Measurements from ENCODE around the gene MYO9A.
"Not testable (repeated sequence)": the region's sequence is repeated elsewhere in the genome, so short reads cannot be mapped to it uniquely, and the experiment has no call there.

Gene MYO9A

DNA sequence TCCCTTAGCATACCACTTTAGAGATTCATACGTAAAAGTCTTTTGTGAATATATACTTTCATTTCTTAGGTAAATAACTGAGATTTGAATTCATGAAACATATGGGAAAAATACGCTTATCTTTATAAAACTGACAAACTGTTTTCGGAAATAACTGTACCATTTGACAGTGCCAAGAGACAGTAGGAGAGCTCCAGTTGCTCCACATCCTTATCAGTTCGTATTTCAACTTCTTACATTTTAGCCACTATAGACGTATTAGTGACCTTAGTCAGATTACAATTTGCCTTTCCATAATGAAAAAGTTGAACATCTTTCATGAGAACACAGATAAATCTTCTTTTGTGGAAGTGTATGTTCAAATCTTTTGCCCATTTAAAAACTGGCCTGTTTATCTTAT is 174.1 kb downstream of the MYO9A start:
- no peak for DNase-seq

DNA sequence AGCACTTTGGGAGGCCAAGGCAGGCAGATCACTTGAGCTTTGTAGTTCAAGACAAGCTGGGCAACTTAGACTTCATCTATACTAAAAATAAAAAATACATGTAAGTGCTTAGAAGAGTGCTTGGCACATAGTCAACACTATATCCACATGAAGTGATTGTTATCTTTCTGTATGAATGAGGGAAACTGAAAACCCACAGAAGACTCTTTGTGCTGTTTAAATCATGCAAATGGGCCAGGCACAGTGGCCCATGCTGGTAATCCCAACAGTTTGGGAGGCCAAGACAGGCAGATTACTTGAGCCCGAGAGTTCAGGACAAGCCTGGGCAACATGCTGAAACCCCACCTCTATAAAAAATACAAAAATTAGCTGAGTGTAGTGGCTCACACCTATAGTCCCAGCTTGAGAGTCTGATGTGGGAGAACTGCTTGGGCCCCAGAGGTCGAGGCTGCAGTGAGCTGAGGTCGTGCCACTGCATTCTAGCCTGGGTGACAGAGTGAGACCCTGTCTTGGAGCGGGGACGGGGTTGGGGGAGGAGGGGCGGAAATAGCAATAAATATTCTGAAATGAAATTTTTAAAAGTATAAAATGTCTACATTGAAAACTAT is 177.9 kb downstream of the MYO9A start:
- no peak for DNase-seq

DNA sequence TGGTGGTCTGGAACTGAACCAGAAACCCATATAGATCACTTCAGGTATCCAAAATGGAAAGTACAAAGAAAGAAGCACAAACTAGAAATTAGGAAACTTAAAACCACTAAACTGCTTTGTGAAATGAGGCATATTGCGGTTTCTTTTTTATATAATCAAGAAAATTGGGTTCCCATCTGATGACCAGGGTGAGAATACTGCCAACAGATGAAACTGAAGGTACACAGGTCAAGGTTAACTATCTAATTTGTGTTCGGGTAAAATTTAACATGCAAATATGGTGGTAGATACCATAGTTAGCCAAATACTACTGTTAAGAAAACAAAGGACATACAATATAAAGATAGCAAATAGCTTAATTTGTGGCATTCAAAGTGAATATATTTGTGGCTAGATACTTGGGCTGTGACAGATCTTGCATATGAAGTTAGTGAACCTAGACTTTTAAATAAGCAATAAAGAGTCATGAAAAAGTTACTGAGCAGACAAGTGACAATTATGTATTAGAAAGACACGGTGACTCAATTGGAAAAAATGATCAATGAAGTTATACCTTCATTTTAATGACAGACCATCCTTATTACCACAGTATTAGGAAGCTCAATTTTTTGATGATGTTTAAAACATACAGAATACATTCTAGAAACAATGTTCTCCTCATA is 180.2 kb downstream of the MYO9A start:
- DNase-seq: no peak

DNA sequence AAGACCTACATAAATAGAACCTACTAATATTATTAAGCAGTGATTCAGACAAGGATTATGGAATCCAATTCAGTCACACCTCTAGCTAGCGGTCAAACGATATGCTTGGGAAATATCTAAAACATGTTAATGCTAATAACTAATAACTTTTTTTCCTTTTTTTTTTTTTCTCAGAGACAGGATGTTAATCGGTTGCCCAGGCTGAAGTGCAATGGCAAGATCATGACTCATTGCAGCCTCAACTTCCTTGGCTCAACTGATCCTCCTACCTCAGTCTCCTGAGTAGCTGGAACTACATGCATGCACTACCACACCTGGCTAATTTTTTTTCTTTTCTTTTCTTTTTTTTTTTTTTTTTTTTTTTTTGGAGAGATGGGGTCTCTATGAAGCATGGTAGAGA is 183.5 kb downstream of the MYO9A start:
- DNase-seq: no peak

DNA sequence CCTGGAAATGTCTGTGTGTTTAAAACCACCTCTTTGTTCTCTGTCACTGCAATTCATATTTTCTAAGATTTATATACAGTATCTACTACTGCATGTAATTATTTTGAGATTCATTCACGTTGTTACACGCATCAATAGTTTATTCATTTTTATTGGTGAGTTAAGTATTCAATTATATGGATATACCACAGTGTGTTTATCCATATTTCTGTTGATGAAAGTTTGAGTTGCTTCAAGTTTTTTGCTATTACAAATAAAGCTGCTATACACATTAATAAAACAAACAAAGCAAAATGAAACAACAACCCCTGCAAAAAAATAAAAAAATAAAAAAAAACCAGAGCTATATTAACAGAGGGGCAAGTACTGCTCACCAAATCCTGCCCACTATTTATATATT is 185.3 kb downstream of the MYO9A start:
- no peak for DNase-seq

DNA sequence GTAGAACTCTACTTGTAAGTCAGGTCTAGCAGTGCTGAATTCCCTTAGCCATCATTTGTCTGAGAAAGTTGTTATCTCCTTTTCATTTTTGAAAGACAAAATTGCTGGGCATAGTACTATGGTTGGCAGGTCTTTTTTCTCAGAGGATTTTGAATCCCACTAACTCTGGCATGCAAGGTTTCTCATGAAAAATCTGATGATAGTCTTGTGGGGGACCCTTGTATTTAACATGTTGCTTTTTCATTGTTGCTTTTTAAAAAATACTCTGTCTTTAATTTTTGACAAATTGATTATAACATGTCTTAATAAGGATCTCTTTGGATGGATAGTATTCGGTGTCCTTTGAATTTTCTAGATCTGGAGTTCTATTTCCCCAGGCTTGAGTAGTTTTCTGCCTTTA is 186.7 kb downstream of the MYO9A start:
- no peak for DNase-seq

DNA sequence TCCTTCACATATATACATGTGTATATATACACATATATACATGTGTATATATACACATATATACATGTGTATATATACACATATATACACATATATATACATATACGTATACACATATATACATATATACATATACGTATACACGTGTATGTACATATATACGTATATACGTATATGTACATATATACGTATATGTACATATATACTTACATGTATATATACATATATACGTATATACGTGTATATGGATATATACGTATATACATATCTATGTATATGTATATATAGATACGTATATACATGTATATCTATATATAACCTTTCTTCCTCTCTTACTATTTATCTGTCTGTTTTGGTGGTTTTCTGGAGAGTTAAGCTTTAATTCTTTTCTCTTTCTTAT is 192.8 kb downstream of the MYO9A start:
- DNase-seq: no peak

DNA sequence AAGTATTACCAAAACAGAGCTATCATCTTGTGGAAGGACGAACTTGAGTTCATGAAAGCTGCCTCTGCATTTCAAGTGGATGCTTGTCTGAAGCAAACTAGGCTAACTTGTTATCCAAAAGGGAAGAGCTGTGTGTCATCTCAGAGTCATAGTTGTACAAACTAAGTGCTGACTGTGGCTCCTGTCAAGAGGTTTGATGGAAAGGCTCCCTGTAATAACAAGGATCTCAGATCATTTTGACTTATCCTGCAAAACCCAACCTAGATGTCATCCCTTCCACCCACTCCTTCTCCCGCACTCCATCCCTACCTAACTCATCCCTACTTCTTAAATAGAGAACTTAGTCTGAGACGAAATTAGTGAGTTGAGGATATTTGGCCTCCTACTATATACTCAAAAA is 196.8 kb downstream of the MYO9A start:
- no peak for DNase-seq

DNA sequence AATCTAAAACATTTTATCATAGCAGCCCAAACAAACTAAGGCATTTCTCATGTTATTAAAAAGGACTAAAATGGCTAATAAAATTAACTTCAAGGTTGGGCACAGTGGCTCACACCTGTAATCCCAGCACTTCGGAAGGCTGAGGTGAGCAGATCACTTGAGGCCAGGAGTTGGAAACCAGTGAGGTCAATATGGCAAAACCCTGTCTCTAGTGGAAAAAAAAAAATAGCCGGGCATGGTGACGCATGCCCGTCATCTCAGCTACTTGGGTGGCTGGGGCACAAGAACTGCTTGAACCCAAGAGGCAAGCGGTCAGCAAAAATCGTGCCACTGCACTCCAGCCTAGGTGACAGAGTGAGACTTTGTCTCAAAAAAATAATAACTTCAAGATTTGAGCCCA is 197.4 kb downstream of the MYO9A start:
- no peak for DNase-seq

DNA sequence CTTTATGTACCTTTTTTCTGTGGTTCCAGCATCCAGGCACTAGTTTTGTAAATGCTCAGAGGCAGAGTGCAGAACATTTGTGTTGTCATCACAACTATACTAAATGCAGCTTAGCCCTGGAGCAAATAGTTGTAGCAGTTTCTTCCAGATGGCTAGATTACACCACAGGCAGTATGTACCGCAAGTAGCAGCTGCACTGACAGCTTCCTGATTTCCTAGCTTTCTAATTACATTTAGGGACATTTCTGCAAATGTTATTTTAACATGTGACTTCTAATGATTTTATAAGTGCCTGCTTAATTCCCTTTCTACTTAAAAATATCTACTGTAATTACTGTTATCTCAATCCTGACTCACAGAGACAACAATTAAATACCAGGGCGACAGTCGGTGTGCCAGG is 201.1 kb downstream of the MYO9A start:
- DNase-seq: peak in 1 of 3 experiments; percentile 38

DNA sequence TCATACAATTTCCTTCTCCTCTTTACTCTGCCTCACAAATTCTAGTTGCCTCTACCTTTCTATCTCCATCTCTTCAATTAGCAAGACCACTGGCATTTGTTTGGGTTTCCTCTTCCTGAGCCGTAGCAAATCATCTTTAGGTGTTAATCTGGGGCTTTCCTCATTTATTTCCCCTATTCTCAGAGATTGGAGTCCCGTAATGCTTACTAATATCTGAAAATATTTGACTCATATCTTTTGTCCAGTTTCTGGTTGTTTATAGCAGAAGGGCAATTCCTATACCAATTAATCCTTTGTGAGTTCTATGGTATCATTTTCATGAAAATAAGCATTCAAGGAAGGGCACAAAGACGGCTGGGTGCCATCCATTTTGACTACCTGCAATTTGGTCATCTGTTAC is 203.9 kb downstream of the MYO9A start:
- no peak for DNase-seq

DNA sequence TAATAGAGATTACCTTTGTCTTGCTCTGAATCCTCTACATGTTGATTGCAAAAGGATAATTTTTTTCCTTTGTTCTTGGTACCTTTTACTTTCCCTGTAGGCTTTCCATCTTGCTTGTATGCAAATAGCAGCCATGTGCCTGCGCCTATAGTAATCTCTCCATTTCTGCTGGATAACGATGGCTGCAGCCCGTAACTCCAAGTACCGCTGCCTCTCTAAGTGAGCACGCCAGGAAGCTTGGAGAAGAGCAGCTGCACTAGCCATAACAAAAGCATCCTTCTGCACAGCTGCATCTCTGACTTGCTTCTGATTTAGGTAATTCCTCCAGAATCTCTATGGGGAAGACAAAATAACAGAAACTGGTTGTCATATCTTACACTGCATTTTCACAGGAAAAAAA is 218.3 kb downstream of the MYO9A start:
- peak; percentile 10 to 63 (median 28) for DNase-seq

DNA sequence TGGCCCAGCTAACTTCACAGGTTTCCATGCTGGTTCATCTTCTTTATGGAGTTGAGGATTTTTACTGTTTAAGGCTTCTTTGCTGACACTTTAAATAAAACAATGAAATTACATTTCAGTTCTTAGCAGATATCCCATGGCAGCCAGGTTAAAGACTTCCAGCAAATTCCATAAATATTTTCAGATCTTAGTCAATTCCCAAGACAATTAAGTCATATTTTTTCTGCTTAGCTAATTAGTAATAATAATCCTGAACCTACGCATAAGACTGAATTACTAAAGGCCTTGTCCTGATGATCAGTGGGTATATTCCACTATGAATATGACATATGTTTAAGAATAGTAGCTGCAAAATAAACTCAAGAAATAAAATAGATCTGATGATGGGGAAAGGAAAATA is 224.3 kb downstream of the MYO9A start:
- no peak for DNase-seq

DNA sequence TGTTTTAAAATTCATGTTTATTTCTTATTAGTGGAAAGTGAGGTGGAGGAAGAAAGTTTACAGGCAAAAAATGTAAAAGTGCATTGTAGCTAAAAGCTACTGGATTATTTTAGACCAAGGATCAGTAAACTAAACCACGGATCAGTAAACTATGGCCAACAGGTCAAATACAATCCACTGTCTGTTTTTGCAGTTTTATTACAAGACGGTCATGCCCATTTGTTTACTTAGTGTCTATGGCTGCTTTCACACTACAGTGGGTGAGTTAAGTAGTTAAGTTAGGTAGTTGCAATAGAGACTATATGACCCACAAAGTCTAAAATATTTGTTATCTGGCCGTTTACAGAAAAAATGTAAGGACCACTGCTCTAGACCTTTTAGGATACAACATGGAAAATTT is 225.6 kb downstream of the MYO9A start:
- no peak for DNase-seq

DNA sequence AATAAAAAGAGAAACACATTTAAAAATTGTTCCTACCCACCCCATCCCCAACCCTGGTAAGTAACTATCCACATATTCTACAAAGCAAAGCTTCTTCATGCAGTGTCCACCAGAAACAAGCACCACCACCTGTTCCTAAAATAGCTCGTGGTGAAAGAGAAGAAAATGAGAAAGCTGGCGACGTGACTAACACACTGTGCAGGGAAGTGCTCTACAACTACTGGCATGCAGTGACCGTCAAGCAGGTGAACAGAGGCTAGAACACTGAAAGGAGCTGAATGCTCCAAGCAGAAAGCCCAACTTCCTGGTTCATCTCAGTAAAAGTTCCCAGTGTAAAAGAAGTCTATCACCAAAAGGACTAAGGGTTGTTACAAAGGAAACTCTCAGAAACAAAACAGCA is 226.9 kb downstream of the MYO9A start:
- DNase-seq: no peak

DNA sequence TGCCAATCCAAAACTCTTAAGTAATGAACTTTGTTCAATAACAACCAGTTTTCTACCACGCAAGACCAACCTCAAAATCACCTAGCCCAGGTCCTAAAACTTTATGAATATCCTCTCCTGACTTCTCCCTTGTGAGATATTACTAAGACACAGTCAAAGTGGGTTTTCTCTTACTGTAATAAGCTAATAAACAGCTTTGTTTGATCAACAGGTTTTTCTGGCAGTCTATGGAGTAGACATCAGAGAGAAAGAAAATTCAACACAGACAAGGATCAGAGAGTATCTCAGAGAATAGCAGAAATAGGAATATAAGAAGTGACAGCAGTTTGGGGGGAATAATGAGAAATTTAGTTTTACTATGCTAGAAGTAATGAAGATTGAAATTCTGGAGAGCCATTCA is 228.0 kb downstream of the MYO9A start:
- no peak for DNase-seq

DNA sequence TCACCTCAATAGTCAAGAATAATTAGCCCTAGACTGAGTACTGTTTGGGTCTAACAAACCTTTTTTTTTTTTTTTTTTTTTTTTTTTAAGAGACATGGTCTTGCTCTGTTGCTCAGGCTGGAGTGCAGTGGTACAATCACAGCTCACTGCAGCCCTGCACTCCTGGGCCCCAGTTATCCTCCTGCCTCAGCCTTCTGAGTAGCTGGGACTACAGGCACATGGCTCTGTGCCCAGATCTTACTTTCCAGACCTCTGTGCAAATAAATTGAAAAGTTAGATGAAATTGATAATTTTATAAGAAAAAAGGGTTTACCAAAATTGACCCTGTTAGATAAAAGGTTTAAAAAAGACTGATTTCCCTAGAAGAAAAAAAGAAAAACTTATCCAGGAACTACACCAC is 228.6 kb downstream of the MYO9A start:
- no peak for DNase-seq

DNA sequence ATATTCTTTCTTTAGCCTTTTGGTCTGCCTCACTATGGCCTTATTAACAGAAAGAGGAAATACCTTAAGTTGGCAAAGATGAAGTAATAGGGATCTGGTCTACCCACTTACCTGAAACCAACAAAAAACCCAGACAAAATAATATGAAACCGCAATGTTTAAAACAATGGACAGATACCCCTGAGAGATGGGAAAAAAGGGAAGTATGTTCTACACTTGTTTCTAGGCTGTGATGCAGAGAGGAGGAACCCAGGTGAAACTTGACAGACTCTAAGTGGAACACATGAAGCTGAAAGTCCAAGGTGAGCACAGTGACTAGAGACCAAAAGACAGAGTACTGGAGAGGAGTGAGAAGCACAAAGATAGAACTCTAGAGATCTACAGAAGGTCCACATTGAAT is 229.2 kb downstream of the MYO9A start:
- no peak for DNase-seq

DNA sequence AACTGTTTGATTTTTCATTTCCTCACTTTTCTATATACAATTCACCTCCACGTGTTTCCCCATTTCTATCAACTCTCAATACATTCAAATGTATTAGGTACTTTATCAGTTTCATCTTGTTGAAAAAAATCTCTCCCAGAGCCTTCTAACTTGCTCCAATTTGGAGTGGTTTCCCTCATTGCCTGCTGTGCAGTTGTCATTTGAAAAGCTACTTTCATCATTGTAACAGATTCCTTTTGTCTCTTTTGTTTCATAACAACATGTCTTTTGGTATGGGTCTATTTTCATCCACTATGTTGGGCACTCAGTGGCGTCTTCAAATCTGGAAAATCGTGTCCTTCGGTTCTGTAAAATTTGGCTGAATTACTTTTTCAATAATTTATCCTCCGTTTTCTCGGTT is 232.6 kb downstream of the MYO9A start:
- DNase-seq: no peak

DNA sequence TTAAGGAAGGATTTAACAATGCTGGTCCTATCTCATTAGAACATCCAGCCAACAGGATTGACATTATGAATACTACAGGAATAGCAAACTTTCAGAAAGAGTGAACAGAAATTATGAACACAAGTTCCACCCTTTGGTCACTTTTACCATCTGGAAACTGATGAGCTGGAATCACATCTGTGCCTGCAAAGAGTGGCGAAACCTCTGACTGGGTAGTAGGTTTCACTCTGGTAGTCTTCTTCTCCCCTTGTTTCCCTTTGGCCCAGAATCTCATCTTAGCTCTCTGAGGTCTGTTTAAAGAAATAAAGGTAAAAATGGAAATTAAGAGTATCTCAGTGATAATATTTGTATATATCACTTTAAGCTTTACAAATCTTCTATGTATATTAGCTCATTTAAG is 234.5 kb downstream of the MYO9A start:
- DNase-seq: no peak

DNA sequence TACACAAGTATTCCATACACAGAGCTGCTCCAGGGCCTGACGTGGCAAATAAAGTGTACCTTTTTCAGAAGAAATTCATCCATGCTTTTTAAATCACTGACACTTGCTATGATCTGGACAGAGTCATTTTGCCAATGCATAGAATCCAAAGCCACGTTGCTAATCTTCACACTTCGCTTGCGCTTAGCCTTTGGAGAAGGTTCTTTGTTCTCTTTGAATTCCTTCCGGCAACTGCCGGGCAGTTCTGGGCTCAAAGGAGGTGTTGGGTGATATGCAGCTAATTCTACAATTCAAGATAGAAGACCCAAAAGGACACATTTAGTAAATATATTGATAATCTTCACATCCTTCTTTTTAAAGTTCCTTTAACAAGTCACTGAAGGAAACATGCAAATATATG is 237.7 kb downstream of the MYO9A start:
- no peak for DNase-seq

DNA sequence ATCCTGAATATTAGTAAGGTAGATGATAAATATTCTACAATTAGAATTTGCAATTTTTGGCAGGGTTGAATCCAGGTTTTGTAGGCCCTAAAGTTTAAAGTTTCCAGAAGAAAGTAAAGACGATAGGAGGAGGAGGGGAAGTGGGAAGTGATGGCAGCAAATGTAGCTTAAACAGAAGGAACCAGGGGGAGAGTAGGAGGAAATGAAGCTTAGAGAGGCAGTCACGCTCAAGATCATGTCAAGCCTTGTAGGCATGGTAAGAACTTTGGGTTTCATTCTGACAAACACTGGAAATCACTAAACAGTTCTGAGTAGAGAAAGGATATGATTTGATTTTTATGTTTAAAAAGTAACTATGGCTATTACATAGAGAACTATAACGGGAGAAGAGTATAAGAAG is 243.7 kb downstream of the MYO9A start:
- DNase-seq: no peak

DNA sequence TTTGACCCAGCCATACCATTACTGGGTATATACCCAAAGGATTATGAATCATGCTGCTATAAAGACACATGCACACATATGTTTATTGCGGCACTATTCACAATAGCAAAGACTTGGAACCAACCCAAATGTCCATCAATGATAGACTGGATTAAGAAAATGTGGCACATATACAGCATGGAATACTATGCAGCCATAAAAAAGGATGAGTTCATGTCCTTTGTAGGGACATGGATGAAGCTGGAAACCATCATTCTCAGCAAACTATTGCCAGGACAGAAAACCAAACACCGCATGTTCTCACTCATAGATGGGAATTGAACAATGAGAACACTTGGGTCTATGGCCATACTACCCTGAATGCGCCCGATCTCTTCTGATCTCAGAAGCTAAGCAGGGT is 259.7 kb downstream of the MYO9A start:
- DNase-seq: not testable (repeated sequence)

DNA sequence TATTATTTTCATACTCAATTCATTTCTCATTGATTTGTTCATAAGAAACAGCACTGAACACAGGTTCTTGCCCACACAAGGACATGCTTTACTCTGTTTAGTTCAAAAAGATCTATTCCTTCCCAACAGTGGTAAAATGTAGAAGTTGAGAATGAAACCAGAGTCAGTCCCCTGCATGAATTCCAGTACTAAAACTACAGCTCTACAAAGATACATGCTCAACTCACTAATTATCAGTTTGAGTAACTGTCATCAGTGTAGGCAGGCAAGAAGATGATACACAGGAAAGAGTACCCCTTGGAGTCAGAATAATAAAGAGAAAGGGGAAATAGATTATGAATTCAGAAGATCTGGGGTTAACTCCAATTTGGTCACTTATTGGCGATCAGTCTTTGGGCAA is 264.4 kb downstream of the MYO9A start:
- DNase-seq: no peak

DNA sequence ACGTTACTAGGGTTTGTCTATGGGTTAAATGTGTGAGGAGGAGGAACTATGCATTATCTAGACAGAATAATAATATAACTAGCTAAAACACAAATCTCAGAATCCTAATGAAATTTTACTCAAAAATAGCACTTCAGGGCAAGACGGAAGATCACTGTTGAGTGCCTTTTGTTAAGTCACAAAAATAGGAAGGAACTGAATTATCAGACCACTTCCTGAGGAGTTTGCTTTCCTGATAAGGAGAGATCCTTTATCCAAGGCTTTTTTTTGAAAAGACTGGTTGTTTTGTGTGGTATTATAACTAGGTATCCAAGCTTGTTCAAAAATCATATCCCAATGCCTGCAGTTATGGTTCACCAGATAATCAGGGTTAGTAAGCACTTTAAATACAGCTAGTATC is 273.0 kb downstream of the MYO9A start:
- DNase-seq: no peak
